ENCODE measurements around the gene CDK3.
"Not testable (repeated sequence)": the region's sequence is repeated elsewhere in the genome, so short reads cannot be mapped to it uniquely, and the experiment has no call there.

Gene CDK3

GRCh38 chr17:76038050-76038449 is 37.4 kb downstream of the CDK3 start:
- peaks cover 41% of the 10 kb centered on the region for H3K36me3 ChIP-seq (ENCODE audit: insufficient read depth, low read length)
- no peak overlapping the region for H2AFZ ChIP-seq (ENCODE audit: low read length)
- no peaks in the 10 kb centered on the region for H3K79me2 ChIP-seq (ENCODE audit: insufficient read depth, low read length)
- no peak overlapping the region for H3K4me2 ChIP-seq (ENCODE audit: low read length)
- H3K4me3 ChIP-seq (ENCODE audit: low read depth, low read length, poor library complexity, severe bottlenecking) = no peak overlapping the region
- no peak overlapping the region for H3K27ac ChIP-seq (ENCODE audit: low read depth, low read length, poor library complexity, severe bottlenecking)
- no peaks in the 10 kb centered on the region for H3K9me3 ChIP-seq (ENCODE audit: low read length)
- no peaks in the 10 kb centered on the region for H3K27me3 ChIP-seq (ENCODE audit: insufficient read depth, low read length)
- H3K9me2 ChIP-seq (ENCODE audit: low read depth, low read length) = no peaks in the 10 kb centered on the region
- H3F3A ChIP-seq (ENCODE audit: insufficient read depth, low read length) = no peaks in the 10 kb centered on the region
- no peaks in the 10 kb centered on the region for H4K20me1 ChIP-seq (ENCODE audit: insufficient read depth, low read length)
- H3K9ac ChIP-seq (ENCODE audit: low read length) = no peak overlapping the region
- H3K4me1 ChIP-seq (ENCODE audit: insufficient read depth, low read length, severe bottlenecking) = no peaks in the 10 kb centered on the region
- TF ChIP-seq EZH2 (IDR thresholded peaks at IDR 0.05; ENCODE audit: borderline replicate concordance, low read length) = no peak
- TF ChIP-seq, protein P1, sequence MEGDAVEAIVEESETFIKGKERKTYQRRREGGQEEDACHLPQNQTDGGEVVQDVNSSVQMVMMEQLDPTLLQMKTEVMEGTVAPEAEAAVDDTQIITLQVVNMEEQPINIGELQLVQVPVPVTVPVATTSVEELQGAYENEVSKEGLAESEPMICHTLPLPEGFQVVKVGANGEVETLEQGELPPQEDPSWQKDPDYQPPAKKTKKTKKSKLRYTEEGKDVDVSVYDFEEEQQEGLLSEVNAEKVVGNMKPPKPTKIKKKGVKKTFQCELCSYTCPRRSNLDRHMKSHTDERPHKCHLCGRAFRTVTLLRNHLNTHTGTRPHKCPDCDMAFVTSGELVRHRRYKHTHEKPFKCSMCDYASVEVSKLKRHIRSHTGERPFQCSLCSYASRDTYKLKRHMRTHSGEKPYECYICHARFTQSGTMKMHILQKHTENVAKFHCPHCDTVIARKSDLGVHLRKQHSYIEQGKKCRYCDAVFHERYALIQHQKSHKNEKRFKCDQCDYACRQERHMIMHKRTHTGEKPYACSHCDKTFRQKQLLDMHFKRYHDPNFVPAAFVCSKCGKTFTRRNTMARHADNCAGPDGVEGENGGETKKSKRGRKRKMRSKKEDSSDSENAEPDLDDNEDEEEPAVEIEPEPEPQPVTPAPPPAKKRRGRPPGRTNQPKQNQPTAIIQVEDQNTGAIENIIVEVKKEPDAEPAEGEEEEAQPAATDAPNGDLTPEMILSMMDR (IDR thresholded peaks at IDR 0.05; ENCODE audit: low read length) = no peak

DNA sequence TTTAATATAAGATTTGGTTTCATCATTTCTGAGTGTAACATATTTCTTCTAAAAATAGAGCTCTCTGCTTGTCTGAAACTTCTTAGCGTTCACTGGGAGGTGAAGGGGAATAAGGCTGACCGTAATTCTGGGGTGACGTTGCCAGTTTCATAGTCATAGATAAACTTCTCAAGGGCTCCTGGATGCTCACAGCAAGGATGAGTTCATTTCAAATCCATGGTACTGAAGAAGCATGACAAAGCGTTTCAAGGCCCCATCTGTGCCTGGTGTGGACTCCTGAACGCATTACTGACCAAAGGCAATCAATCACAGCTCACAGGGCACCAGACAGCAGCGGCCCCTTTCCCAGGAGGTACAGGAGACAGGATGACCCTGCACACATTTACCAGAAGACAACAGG is 38.5 kb downstream of the CDK3 start:
- H3K27me3 ChIP-seq (ENCODE audit: insufficient read depth, low read length) = no peaks in the 10 kb centered on the region
- H3F3A ChIP-seq (ENCODE audit: insufficient read depth, low read length) = no peaks in the 10 kb centered on the region
- peaks cover 51% of the 10 kb centered on the region for H3K36me3 ChIP-seq (ENCODE audit: insufficient read depth, low read length)
- no peak overlapping the region for H3K4me3 ChIP-seq (ENCODE audit: low read depth, low read length, poor library complexity, severe bottlenecking)
- H3K9me2 ChIP-seq (ENCODE audit: low read depth, low read length) = no peaks in the 10 kb centered on the region
- TF ChIP-seq, protein P1 (IDR thresholded peaks at IDR 0.05; ENCODE audit: low read length) = no peak
- TF ChIP-seq EZH2 (IDR thresholded peaks at IDR 0.05; ENCODE audit: borderline replicate concordance, low read length) = no peak
- H2AFZ ChIP-seq (ENCODE audit: low read length) = no peak overlapping the region
- no peak overlapping the region for H3K27ac ChIP-seq (ENCODE audit: low read depth, low read length, poor library complexity, severe bottlenecking)
- H3K4me1 ChIP-seq (ENCODE audit: insufficient read depth, low read length, severe bottlenecking) = no peaks in the 10 kb centered on the region
- no peaks in the 10 kb centered on the region for H3K79me2 ChIP-seq (ENCODE audit: insufficient read depth, low read length)
- H3K9me3 ChIP-seq (ENCODE audit: low read length) = no peaks in the 10 kb centered on the region
- H3K4me2 ChIP-seq (ENCODE audit: low read length) = no peak overlapping the region
- H3K9ac ChIP-seq (ENCODE audit: low read length) = no peak overlapping the region
- no peaks in the 10 kb centered on the region for H4K20me1 ChIP-seq (ENCODE audit: insufficient read depth, low read length)

DNA sequence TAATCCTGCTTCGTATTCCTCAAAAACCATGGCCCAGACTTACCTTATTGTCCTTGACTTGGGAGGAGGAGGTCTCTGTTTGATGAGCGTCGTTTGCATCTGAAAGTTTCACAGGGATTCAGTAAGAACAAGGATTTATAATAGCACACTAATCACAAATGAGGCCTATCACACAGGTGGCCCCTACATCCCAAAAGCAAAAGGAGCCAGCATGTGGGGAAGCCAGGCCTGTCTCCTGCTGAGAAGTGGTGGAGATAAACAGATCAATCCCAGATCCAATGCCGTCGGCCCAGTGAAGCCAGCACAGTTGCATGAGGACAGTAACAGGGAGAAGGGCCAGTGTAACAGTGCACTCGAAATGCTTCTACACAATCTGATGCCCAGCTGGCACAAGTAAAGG is 39.7 kb downstream of the CDK3 start:
- Histone ChIP-seq H3K4me3 (ENCODE audit: low read depth, low read length, poor library complexity, severe bottlenecking) (no peak overlapping the region), H3K9me3 (ENCODE audit: low read length) (no peaks in the 10 kb centered on the region), H3K79me2 (ENCODE audit: insufficient read depth, low read length) (no peaks in the 10 kb centered on the region), H4K20me1 (ENCODE audit: insufficient read depth, low read length) (no peaks in the 10 kb centered on the region), H3K27ac (ENCODE audit: low read depth, low read length, poor library complexity, severe bottlenecking) (no peak overlapping the region), H3K4me2 (ENCODE audit: low read length) (no peak overlapping the region), H3F3A (ENCODE audit: insufficient read depth, low read length) (no peaks in the 10 kb centered on the region), H3K4me1 (ENCODE audit: insufficient read depth, low read length, severe bottlenecking) (no peaks in the 10 kb centered on the region), H3K27me3 (ENCODE audit: insufficient read depth, low read length) (no peaks in the 10 kb centered on the region), H3K9me2 (ENCODE audit: low read depth, low read length) (no peaks in the 10 kb centered on the region), H3K9ac (ENCODE audit: low read length) (no peak overlapping the region), H2AFZ (ENCODE audit: low read length) (no peak overlapping the region), H3K36me3 (ENCODE audit: insufficient read depth, low read length) (peaks cover 64% of the 10 kb centered on the region)
- no peak for TF ChIP-seq EZH2 (IDR thresholded peaks at IDR 0.05; ENCODE audit: borderline replicate concordance, low read length)
- TF ChIP-seq, protein P1 (IDR thresholded peaks at IDR 0.05; ENCODE audit: low read length) = no peak

GRCh38 chr17:76042868-76043267 is 42.2 kb downstream of the CDK3 start:
- not testable (repeated sequence) for H2AFZ ChIP-seq (ENCODE audit: low read length); H3F3A ChIP-seq (ENCODE audit: insufficient read depth, low read length); H3K79me2 ChIP-seq (ENCODE audit: insufficient read depth, low read length); H3K27ac ChIP-seq (ENCODE audit: low read depth, low read length, poor library complexity, severe bottlenecking); H3K4me3 ChIP-seq (ENCODE audit: low read depth, low read length, poor library complexity, severe bottlenecking); H3K4me1 ChIP-seq (ENCODE audit: insufficient read depth, low read length, severe bottlenecking); H3K9me2 ChIP-seq (ENCODE audit: low read depth, low read length); H3K27me3 ChIP-seq (ENCODE audit: insufficient read depth, low read length); H3K4me2 ChIP-seq (ENCODE audit: low read length); H3K9me3 ChIP-seq (ENCODE audit: low read length); H4K20me1 ChIP-seq (ENCODE audit: insufficient read depth, low read length); H3K9ac ChIP-seq (ENCODE audit: low read length)
- H3K36me3 ChIP-seq (ENCODE audit: insufficient read depth, low read length) = peaks cover 86% of the 10 kb centered on the region

GRCh38 chr17:76044475-76045007 is 43.9 kb downstream of the CDK3 start:
- H4K20me1 ChIP-seq (ENCODE audit: insufficient read depth, low read length) = not testable (repeated sequence)

More at GRCh38 chr17:76044475-76045007, 43.9 kb downstream of the CDK3 start:
- not testable (repeated sequence) for H3K9ac ChIP-seq (ENCODE audit: low read length); H2AFZ ChIP-seq (ENCODE audit: low read length); H3K4me2 ChIP-seq (ENCODE audit: low read length); H3K4me3 ChIP-seq (ENCODE audit: low read depth, low read length, poor library complexity, severe bottlenecking); H3K27me3 ChIP-seq (ENCODE audit: insufficient read depth, low read length); H3K4me1 ChIP-seq (ENCODE audit: insufficient read depth, low read length, severe bottlenecking); H3K27ac ChIP-seq (ENCODE audit: low read depth, low read length, poor library complexity, severe bottlenecking); H3K9me3 ChIP-seq (ENCODE audit: low read length); H3K79me2 ChIP-seq (ENCODE audit: insufficient read depth, low read length); H3F3A ChIP-seq (ENCODE audit: insufficient read depth, low read length); H3K9me2 ChIP-seq (ENCODE audit: low read depth, low read length)
- H3K36me3 ChIP-seq (ENCODE audit: insufficient read depth, low read length) = peaks cover 88% of the 10 kb centered on the region
